OCI-LY7 (cell line): ENCODE data around the gene RAB22A. TPM values are rescaled to one million over a fixed set of nuclear protein-coding genes. Genes with fewer than 3 reads are reported as not detected.

Experiments used
- BruUV-seq: library from RNA; stranded (reverse); fragments of 400-500 nt; replicated peaks from 2 replicates; lab custom pipeline; 2021; lab: Mats Ljungman, UMichigan
- CTCF ChIA-PET: fragments of 300-600 bp; sonication (Branson Sonifier 250); formaldehyde crosslinking; loops from one replicate; lab custom pipeline; 2022; ENCODE audit warnings: antibody characterized with exemption; ENCODE audit not compliant: unreplicated experiment; lab: Charles Lee
- POLR2A ChIA-PET: fragments of 300-600 bp; sonication (Branson Sonifier 250); formaldehyde crosslinking; loops from one replicate; lab custom pipeline; 2022; ENCODE audit warnings: antibody characterized with exemption; lab: Charles Lee
- DNase-seq: peaks from one replicate; pipeline ENCODE4 v3.0.0-alpha.2; 2015; ENCODE audit warnings: low spot score
- H2AFZ ChIP-seq: fragments of 200-600 bp; sonication (generic), shearing (Covaris generic); 2 replicates; pipeline ENCODE4 v1.6.1; 2014; ENCODE audit warnings: mild to moderate bottlenecking, antibody characterized with exemption, low read length, moderate library complexity
- H3K27ac ChIP-seq: fragments of 200-600 bp; sonication (generic); 2 replicates; pipeline ENCODE4 v1.5.1; 2014; ENCODE audit warnings: mixed run types, low read depth, mild to moderate bottlenecking, moderate library complexity, low read length, inconsistent platforms; ENCODE audit not compliant: poor library complexity, severe bottlenecking
- H3K36me3 ChIP-seq: fragments of 200-600 bp; sonication (generic); 2 replicates; pipeline ENCODE4 v1.6.1; 2014; ENCODE audit warnings: mild to moderate bottlenecking, antibody characterized with exemption, low read length, moderate library complexity, mixed read lengths; ENCODE audit not compliant: insufficient read depth
- H3K4me1 ChIP-seq: fragments of 200-600 bp; sonication (generic); 2 replicates; pipeline ENCODE4 v1.5.1; 2014; ENCODE audit warnings: mild to moderate bottlenecking, low read length; ENCODE audit not compliant: insufficient read depth, poor library complexity, severe bottlenecking
- H3K4me2 ChIP-seq: fragments of 200-600 bp; sonication (generic); 2 replicates; pipeline ENCODE4 v1.6.1; 2014; ENCODE audit warnings: mild to moderate bottlenecking, low read length
- H3K4me3 ChIP-seq: fragments of 200-600 bp; sonication (generic); 2 replicates; pipeline ENCODE4 v1.5.1; 2014; ENCODE audit warnings: mild to moderate bottlenecking, low read depth, low read length; ENCODE audit not compliant: poor library complexity, severe bottlenecking
- H3K79me2 ChIP-seq: fragments of 200-600 bp; sonication (generic); 2 replicates; pipeline ENCODE4 v1.6.1; 2016; ENCODE audit warnings: low read depth, mild to moderate bottlenecking, low read length, moderate library complexity, mixed read lengths; ENCODE audit not compliant: insufficient read depth
- H3K9me2 ChIP-seq: fragments of 200-600 bp; sonication (generic); 2 replicates; pipeline ENCODE4 v1.6.1; 2016; ENCODE audit warnings: mild to moderate bottlenecking, low read length, mixed read lengths; ENCODE audit not compliant: insufficient read depth
- H3K9me3 ChIP-seq: fragments of 200-600 bp; sonication (generic); 2 replicates; pipeline ENCODE4 v1.6.1; 2014; ENCODE audit warnings: mild to moderate bottlenecking, mixed run types, low read length, mixed read lengths
- H4K20me1 ChIP-seq: fragments of 200-600 bp; sonication (generic); 2 replicates; pipeline ENCODE4 v1.6.1; 2014; ENCODE audit warnings: mild to moderate bottlenecking, antibody characterized with exemption, low read length, moderate library complexity, mixed read lengths; ENCODE audit not compliant: insufficient read depth
- CTCF ChIP-seq: fragments of 200-600 bp; sonication (generic); conservative IDR thresholded peaks from 2 replicates; pipeline ENCODE4 v1.5.1; 2014; ENCODE audit warnings: mild to moderate bottlenecking, antibody characterized with exemption, low read length, moderate library complexity, mixed read lengths
- EZH2phosphoT487 ChIP-seq: fragments of 200-600 bp; sonication (generic); IDR thresholded peaks from 2 replicates; pipeline ENCODE4 v1.6.1; 2018; ENCODE audit warnings: low read depth, borderline replicate concordance, mild to moderate bottlenecking, mixed run types, antibody characterized with exemption, low read length, moderate library complexity, mixed read lengths
- intact Hi-C: fragments of 100-400 bp; cut with micrococcal nuclease; formaldehyde crosslinking; loops from one replicate; pipeline ENCODE4 v1.10.0; 2022; ENCODE audit not compliant: unreplicated experiment
- total RNA-seq, 2 experiments: library from RNA; depleted of rRNA in 1 of 2; stranded (reverse); fragments of >200 nt in 1 of 2; shearing (Covaris generic) in 1 of 2; gene quantifications; 2 replicates each; pipeline ENCODE4 v1.2.3, GENCODE V29; 2014 to 2022

The RAB22A gene
- total RNA-seq, 2 experiments from 2014 or later = 7.0 to 13.4 TPM

- TF ChIP-seq CTCF = no peak
- no peak for TF ChIP-seq EZH2phosphoT487
- no TSS peak for BruUV-seq
- H3K27ac ChIP-seq = peak overlapping the region; percentile 68
- peaks cover 52% of the 10 kb centered on the region for H3K36me3 ChIP-seq
- H3K9me2 ChIP-seq = no peaks in the 10 kb centered on the region
- peaks cover 27% of the 10 kb centered on the region for H4K20me1 ChIP-seq
- ChIA-PET CTCF (no interaction called here), POLR2A (interaction anchor here (1.1 kb wide), 1 partner anchor 18 kb away, joined by 4 read pairs; no protein-coding TSS in a partner anchor)
- H3K4me1 ChIP-seq = peaks cover 31% of the 10 kb centered on the region
- no peaks in the 10 kb centered on the region for H3K9me3 ChIP-seq
- peak overlapping the region; percentile 73 for H3K4me3 ChIP-seq
- DNase-seq = no peak
- intact Hi-C loops = loop anchor here (10.0 kb wide), 1 partner anchor 155 kb away; no protein-coding TSS in a partner anchor
- peak overlapping the region; percentile 88 for H3K4me2 ChIP-seq
- H2AFZ ChIP-seq = no peak overlapping the region
- H3K79me2 ChIP-seq = peaks cover 59% of the 10 kb centered on the region
These were observed 80.6 kb downstream of the RAB22A start for GRCh38 chr20:58389968-58390658.

GRCh38 chr20:58390659-58391035 is 81.1 kb downstream of the RAB22A start:
- Histone ChIP-seq H3K4me1 (peaks cover 34% of the 10 kb centered on the region), H3K4me2 (peak overlapping the region; percentile 88), H3K9me2 (no peaks in the 10 kb centered on the region), H4K20me1 (peaks cover 31% of the 10 kb centered on the region), H3K4me3 (peak overlapping the region; percentile 73), H3K79me2 (peaks cover 65% of the 10 kb centered on the region), H2AFZ (no peak overlapping the region), H3K36me3 (peaks cover 55% of the 10 kb centered on the region), H3K27ac (no peak overlapping the region), H3K9me3 (no peaks in the 10 kb centered on the region)
- TF ChIP-seq CTCF = no peak
- no peak for TF ChIP-seq EZH2phosphoT487
- ChIA-PET CTCF (no interaction called here), POLR2A (interaction anchor here (0.7 to 1.0 kb wide), 2 partner anchors 16 to 62 kb away, joined by 3 read pairs; no protein-coding TSS in a partner anchor)
- no peak for DNase-seq
- BruUV-seq = TSS peak; percentile 67
- intact Hi-C loops = no loop called here

GRCh38 chr20:58392286-58392685 is 82.8 kb downstream of the RAB22A start:
- intact Hi-C loops = no loop called here
- peaks cover 70% of the 10 kb centered on the region for H3K36me3 ChIP-seq
- peaks cover 81% of the 10 kb centered on the region for H3K79me2 ChIP-seq
- H4K20me1 ChIP-seq = peaks cover 40% of the 10 kb centered on the region
- H3K4me2 ChIP-seq = peak overlapping the region; percentile 88; the same call in 1 of the 2 replicates
- DNase-seq = no peak
- CTCF ChIA-PET = no interaction called here
- H3K27ac ChIP-seq = no peak overlapping the region
- no TSS peak for BruUV-seq
- no peaks in the 10 kb centered on the region for H3K9me2 ChIP-seq
- H3K4me3 ChIP-seq = no peak overlapping the region
- TF ChIP-seq CTCF = no peak
- TF ChIP-seq EZH2phosphoT487 = no peak
- POLR2A ChIA-PET = interaction anchor here (0.6 to 0.9 kb wide), 2 partner anchors 16 to 260 kb away, joined by 3 read pairs; no protein-coding TSS in a partner anchor
- H2AFZ ChIP-seq = no peak overlapping the region
- H3K9me3 ChIP-seq = no peaks in the 10 kb centered on the region
- peaks cover 40% of the 10 kb centered on the region for H3K4me1 ChIP-seq
